ENCODE measurements around the gene PEX10. TPM values are rescaled to one million over a fixed set of nuclear protein-coding genes. Genes with fewer than 3 reads are reported as not detected.
A peak's percentile ranks its signal among the peaks of the same experiment; 100 is the strongest.
"Not testable (repeated sequence)": the region's sequence is repeated elsewhere in the genome, so short reads cannot be mapped to it uniquely, and the experiment has no call there.

PEX10 gene
- total RNA-seq: 28.9 and 34.1 TPM in 2 replicates

DNA sequence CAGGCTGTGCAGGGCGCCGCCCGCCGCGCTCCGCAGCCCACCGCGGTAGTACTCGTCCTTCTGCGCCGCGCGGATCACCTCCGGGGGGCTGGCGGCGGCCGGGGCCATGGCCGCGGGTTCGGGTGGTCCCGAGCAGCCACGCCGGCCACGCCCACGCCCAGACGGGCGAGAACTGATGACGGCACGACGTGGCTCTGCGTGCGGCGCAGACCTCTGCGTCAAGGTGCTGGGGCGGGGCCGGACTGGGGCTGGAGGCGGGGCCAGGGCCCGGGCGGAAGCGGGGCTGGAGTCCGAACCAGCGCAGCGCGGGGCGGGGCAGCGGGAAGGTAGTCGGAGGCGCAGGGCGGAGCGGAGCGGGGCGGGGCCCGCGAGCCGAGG is at the start of gene PEX10:
TSS of gene PEX10 (minus strand) at position 170 of the 378 bp plus-strand sequence. CDS start at position 108, 62 bp downstream.
- DNase-seq (ENCODE audit: low read depth): peak; percentile 94
- TF ChIP-seq, protein P1, sequence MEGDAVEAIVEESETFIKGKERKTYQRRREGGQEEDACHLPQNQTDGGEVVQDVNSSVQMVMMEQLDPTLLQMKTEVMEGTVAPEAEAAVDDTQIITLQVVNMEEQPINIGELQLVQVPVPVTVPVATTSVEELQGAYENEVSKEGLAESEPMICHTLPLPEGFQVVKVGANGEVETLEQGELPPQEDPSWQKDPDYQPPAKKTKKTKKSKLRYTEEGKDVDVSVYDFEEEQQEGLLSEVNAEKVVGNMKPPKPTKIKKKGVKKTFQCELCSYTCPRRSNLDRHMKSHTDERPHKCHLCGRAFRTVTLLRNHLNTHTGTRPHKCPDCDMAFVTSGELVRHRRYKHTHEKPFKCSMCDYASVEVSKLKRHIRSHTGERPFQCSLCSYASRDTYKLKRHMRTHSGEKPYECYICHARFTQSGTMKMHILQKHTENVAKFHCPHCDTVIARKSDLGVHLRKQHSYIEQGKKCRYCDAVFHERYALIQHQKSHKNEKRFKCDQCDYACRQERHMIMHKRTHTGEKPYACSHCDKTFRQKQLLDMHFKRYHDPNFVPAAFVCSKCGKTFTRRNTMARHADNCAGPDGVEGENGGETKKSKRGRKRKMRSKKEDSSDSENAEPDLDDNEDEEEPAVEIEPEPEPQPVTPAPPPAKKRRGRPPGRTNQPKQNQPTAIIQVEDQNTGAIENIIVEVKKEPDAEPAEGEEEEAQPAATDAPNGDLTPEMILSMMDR (IDR thresholded peaks at IDR 0.05; ENCODE audit: insufficient read depth, low read depth, low read length): no peak

DNA sequence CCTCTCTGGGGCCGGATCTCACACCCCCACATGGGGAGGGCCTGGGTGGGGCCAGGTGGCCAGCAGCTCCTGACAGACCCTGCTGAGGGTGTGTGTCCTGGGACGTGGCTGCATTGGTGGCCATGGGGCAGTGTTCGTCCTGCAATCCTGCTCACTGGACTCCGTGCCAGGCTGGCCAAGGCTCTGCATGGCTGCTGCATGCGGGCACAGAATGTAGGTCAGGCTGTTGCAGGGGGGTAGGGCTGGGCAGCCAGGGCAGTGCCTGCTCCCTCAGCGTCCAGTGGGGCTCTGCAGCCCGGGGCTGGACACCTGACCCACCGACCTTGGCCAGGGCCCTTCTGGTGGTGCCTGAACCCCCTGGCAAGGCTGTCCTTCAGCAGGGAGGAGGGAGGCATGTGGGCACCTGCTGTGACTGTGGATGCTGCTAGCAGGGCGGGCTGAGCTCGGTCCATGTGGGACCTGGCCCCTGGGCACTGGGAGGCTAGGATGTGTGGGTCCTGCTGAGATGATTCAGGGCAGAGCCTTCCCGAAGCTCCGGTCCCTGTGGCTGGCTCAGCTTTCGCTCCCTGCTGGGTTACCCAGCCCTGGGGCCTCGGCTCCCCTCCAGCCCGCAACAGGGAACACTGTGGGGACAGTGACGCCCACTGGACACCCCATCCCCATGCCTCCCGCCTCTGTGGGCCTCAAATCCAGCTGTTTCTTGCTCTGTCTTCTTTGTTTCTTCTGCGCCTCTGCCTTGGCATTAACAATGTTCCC is 48.8 kb upstream of the PEX10 start:
- no peak overlapping the region for H3K4me3 ChIP-seq (ENCODE audit: low read depth, low read length)
- DNase-seq (ENCODE audit: low read depth): no peak
- TF ChIP-seq, protein P1 (IDR thresholded peaks at IDR 0.05; ENCODE audit: insufficient read depth, low read depth, low read length): no peak

More for the DNA sequence above, at the start of gene PEX10:
- peak within 1 kb of the TSS; percentile 75 for H3K4me3 ChIP-seq (ENCODE audit: low read depth, low read length)

DNA sequence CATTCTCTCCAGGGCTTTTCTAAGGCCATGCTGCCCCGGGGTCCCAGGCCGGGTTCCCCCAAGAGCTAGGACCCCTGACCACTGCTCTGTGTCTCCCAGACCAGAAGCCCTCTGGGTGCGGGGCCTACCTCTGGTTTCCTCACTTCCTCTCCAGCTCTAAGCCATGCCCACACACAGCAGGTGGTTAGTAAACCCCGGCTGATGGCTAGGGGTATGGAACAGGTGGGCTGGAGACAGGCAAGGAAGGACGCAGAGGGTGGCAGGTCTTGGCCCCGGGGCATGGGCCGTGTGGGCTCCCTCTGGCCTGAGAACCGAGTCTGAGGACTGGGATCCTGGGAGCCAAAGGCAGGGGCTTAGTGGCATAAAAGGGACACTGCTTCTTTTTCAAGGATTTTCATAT is 47.8 kb upstream of the PEX10 start:
- DNase-seq (ENCODE audit: low read depth): no peak
- TF ChIP-seq, protein P1 (IDR thresholded peaks at IDR 0.05; ENCODE audit: insufficient read depth, low read depth, low read length): no peak

DNA sequence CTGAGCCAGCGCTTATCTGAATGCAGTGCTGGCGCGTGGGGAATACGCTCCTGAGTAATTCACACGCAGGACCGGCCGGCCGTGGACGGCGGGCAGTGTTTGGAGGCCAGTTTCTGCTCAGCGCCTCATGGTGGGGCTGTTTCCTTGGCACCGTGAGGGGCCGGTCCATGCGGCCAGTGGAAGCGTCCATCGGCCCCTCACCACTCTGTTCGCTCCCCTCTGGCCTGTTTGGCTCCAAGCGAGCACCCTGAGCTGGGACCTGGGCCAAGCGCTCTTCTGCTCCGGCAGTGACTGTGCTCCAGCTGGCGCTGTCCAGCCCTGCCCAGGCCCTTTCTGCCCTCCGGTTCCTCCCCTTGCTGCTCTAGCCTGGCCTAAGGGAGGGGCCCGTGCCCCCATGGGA is 47.4 kb upstream of the PEX10 start:
- TF ChIP-seq, protein P1 (IDR thresholded peaks at IDR 0.05; ENCODE audit: insufficient read depth, low read depth, low read length): peak; percentile 34
- peak; percentile 34 for DNase-seq (ENCODE audit: low read depth)
- H3K4me3 ChIP-seq (ENCODE audit: low read depth, low read length): no peak overlapping the region

More for the DNA sequence above, 47.8 kb upstream of the PEX10 start:
- no peak overlapping the region for H3K4me3 ChIP-seq (ENCODE audit: low read depth, low read length)

DNA sequence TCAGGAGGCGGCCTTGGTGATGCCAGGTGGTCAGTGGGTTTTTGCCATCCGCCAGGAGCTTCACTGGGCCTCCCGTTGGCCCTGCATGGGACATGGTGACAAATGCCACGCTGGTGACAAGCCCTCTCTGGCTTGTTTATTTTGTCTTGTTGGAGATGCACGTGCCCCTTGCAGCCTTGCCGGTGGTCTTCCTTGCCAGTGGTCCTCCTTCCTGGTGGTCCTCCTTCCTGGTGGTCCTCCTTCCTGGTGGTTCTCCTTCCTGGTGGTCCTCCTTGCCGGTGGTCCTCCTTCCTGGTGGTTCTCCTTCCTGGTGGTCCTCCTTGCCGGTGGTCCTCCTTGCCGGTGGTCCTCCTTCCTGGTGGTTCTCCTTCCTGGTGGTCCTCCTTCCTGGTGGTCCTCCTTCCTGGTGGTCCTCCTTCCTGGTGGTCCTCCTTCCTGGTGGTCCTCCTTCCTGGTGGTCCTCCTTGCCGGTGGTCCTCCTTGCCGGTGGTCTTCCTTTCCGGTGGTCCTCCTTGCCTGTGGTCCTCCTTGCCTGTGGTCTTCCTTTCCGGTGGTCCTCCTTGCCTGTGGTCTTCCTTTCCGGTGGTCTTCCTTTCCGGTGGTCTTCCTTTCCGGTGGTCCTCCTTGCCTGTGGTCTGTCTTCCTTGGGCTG is 46.9 kb upstream of the PEX10 start:
- not testable (repeated sequence) for H3K4me3 ChIP-seq (ENCODE audit: low read depth, low read length); DNase-seq (ENCODE audit: low read depth)

DNA sequence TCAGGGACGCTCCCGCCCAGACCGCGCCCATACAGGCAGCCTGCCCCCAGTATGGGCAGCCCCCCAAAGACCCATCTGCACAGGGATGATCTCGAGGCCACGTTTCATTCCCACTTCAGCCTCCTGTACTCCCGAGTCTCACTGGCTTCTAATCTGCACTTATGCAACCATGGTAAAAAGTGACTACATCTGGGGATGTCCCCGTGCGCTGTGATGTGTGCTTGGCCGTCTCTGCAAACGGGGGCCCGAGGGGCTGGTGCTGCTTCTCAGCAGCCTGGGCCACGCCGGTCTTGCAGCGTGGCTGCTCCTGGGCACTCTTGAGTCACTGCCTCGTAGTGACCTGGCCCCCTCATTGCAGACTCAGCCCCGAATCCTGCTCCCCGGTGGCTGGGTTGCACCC is 46.3 kb upstream of the PEX10 start:
- DNase-seq (ENCODE audit: low read depth): no peak
- TF ChIP-seq, protein P1 (IDR thresholded peaks at IDR 0.05; ENCODE audit: insufficient read depth, low read depth, low read length): no peak
- H3K4me3 ChIP-seq (ENCODE audit: low read depth, low read length): no peak overlapping the region

DNA sequence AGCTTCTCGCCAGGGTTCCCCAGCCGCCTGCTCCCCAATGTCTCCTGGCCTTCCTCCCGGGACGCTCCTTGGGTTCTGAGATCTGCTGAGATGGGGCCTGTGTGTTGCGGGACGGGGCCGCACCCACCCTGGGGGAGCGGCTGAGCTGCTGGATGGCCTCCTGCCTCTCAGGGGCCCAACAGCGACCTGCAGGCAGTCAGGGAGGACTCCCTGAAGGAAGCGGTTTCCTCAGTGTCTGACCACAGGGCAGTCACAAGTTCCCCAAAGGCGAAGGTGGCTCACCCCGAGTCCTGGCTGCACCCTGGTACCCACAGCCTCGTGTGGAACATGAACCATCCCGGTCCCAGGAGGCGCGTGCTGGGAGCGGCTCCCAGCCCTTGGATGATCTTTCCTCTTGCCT is 45.1 kb upstream of the PEX10 start:
- H3K4me3 ChIP-seq (ENCODE audit: low read depth, low read length): no peak overlapping the region
- TF ChIP-seq, protein P1 (IDR thresholded peaks at IDR 0.05; ENCODE audit: insufficient read depth, low read depth, low read length): no peak
- DNase-seq (ENCODE audit: low read depth): no peak
